Lung microvascular endothelial cell (primary cell): ENCODE measurements around the gene SNTA1. TPM values are rescaled to one million over a fixed set of nuclear protein-coding genes. Genes with fewer than 3 reads are reported as not detected.
"Not testable (repeated sequence)": the region's sequence is repeated elsewhere in the genome, so short reads cannot be mapped to it uniquely, and the experiment has no call there.

Experiments used
- DNase-seq, 2 donors: peaks; one replicate each; pipeline versions ENCODE4 v3.0.0 to v3.0.0-alpha.2; 2010; ENCODE audit warnings: low read depth in 2 of 2
- total RNA-seq: library from RNA; depleted of rRNA; stranded (reverse); fragments of >200 nt; gene quantifications from 2 replicates; pipeline ENCODE4 v1.2.1, GENCODE V29; 2014

The SNTA1 gene
- total RNA-seq, 1 donor from 2014 or later: 5.4 TPM

- no peak for DNase-seq
These were observed 11.7 kb downstream of the SNTA1 start for GRCh38 chr20:33431797-33432381.

- not testable (repeated sequence) for DNase-seq
These were observed 19.7 kb downstream of the SNTA1 start for GRCh38 chr20:33423875-33424274.

- DNase-seq: peak in 1 of 2 donors; percentile 65
These were observed 20.3 kb downstream of the SNTA1 start for GRCh38 chr20:33423141-33423834.

- DNase-seq: no peak
These were observed 24.2 kb downstream of the SNTA1 start for GRCh38 chr20:33419140-33419974.

- DNase-seq: no peak
These were observed 25.5 kb downstream of the SNTA1 start for GRCh38 chr20:33418033-33418432.

GRCh38 chr20:33415948-33416347 is 27.6 kb downstream of the SNTA1 start:
- DNase-seq: peak; percentile 28 to 63

- DNase-seq: no peak
These were observed 31.1 kb downstream of the SNTA1 start for GRCh38 chr20:33412484-33412838.

- DNase-seq: no peak
These were observed 31.7 kb downstream of the SNTA1 start for GRCh38 chr20:33411711-33412483.

GRCh38 chr20:33411242-33411641 is 32.3 kb downstream of the SNTA1 start:
- DNase-seq: no peak

- no peak for DNase-seq
These were observed 33.4 kb downstream of the SNTA1 start for GRCh38 chr20:33410081-33410742.

GRCh38 chr20:33408716-33409654 is 34.6 kb downstream of the SNTA1 start:
- no peak for DNase-seq

GRCh38 chr20:33408313-33408712 is 35.2 kb downstream of the SNTA1 start:
- no peak for DNase-seq

- no peak for DNase-seq
These were observed 35.8 kb downstream of the SNTA1 start for GRCh38 chr20:33407796-33408195.

GRCh38 chr20:33407251-33407650 is 36.3 kb downstream of the SNTA1 start:
- DNase-seq: peak in 1 of 2 donors; percentile 34

- DNase-seq: no peak
These were observed 39.3 kb downstream of the SNTA1 start for GRCh38 chr20:33404281-33404680.

- DNase-seq: peak in 1 of 2 donors; percentile 18
These were observed 41.6 kb downstream of the SNTA1 start for GRCh38 chr20:33401921-33402369.

GRCh38 chr20:33401184-33401920 is 42.2 kb downstream of the SNTA1 start, which contains the start of gene CDK5RAP1:
TSS of gene CDK5RAP1 (minus strand) at chr20:33401519. CDS start at chr20:33397064, 4,455 bp downstream.
- DNase-seq: peak; percentile 94 to 95

- peak in 1 of 2 donors; percentile 53 for DNase-seq
These were observed 42.8 kb downstream of the SNTA1 start for GRCh38 chr20:33400812-33401183.

GRCh38 chr20:33399924-33400323 is 43.6 kb downstream of the SNTA1 start:
- no peak for DNase-seq
